Measurements from ENCODE around the gene FSD1L.

- TF ChIP-seq CTCF (IDR thresholded peaks at IDR 0.05) (no peak), POLR2A (IDR thresholded peaks at IDR 0.05) (no peak)
Observed at GRCh38 chr9:105444130-105444529, 3.7 kb upstream of the FSD1L start.
